Right forelimb (tissue), 1 donor: ENCODE data around the gene DCLRE1B.
"Not testable (repeated sequence)": the region's sequence is repeated elsewhere in the genome, so short reads cannot be mapped to it uniquely, and the experiment has no call there.

ENCODE experiments used
- DNase-seq: peaks from one replicate; pipeline ENCODE4 v3.0.0-alpha.2; 2018

The DCLRE1B gene

DNA sequence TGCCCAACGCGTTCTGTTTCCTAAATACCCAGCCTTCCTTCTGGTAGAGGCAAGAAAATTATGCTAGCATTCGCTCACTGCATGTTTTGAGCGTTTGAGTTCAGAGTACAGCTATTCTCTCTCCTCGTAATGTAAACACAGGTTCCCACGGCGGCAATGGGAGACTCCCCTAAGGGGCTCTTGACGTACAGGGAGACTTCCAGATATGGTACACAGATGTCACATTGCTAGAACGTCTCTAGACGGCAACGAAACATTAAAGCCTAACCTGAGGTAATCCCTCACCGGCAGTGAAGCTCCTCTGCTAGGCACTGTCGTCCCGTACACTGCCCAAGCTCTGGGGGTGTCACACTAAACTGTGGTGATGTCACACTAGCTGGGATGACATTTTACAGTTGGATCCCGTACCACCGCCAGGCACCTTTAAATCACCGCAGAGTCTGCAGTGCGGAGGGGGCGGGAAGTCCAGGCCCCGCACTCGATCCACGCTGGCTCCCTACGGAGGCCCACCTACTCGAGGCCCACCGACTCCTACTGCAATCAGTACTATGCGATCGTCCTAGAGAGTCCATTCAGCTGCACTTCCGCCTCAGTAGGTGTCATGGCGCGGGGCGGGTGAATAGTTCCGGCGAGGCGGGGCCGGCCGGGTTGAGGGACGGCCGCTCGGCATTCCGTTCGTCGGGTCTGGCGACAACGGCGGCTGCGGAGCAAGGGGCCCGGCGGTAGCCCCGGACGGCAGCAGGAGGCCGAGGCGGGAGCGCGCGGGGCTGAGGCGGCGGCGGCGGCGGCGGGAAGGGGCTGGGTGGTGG, 24.0 kb downstream of the DCLRE1B start, which contains the start of gene HIPK1:
Gene HIPK1, plus strand, starts transcription at position 384 of the 809 bp plus-strand sequence.
- DNase-seq: peak; percentile 97

DNA sequence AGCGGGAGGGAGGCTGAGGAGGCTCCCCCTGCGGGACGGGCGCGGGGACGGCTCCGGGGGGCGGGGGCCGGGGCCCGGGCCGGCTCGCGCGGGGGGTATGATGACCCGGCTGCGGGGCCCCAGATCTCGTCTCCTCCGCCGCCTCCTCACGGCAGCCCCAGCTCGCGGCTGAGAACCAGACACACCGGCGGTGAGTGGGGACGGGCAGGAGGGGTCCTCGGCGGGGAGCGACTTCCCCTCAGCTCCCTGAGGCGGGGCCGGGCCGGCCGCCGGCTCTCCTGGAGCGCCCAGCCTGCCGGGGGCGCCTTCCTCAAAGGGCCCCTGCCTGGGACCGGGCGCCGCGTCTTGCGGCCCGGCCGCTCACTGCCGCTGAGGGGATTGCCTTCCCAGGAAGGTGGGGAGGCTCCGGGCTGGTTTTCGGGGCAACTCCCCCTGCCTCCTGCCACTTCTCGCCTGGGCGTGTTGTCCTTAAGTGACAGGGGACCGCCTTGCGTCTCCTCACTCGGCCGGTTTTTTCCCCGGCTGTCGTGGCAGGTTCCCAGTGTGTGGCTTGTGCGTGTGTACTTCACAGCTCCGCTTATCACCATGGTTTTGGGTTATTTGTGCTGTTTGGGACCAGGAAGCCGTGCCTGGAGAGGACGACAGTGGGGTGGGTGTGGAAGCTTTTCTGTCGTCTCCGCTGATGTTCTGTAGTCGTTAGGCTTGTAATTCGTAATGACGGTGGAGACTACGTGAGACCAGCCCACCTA, 24.8 kb downstream of the DCLRE1B start:
- no peak for DNase-seq

DNA sequence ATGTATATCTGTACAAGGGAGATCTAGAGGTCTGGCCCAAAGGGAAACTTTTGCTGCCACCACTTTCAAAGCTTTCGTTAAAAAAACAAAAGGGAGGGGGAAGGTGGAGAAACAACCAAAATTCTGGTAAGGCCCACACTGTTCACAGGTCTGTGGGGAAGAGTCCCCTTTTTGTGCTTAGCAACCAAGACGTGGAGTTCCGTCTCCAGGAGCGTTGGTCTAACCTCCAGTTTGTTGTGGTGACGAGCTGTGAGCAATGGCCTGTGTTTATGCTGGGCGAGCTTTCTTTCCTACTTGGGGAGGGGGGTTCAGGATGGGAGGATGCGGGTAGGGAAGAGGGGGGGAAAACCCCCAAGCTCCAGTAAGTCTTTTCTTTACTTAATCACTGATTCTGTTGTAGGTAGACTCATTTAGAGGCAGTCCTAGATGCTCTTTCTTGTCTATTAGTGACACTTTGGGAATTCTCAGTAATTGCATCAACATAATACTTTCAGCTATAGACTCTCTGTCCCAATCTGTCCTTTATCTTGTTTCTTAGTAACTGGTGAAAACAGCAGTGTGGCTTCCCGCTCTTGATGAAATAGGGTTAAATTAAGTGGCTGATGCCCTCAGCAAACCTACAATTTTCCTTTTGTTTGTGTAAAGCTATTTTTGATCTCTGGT, 25.5 kb downstream of the DCLRE1B start:
- DNase-seq: peak; percentile 49

DNA sequence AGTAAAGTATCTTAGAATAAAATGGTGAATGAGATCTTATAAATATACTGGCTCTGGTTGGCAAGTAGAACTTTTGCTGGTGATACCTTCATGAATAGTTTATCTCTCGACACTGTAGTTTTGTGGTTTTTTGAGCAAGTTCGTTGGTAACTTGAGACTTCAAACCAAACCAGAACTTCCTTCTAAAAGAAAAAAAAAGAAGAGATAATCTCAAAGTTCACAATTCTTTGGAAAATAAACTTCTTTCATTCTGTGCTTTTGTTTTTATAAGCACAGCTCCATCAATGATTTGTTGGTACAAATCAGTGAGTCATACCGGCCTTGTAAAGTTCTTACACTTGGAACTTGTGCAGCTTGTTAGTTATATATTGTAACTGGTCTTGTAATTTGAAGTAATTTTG, 26.3 kb downstream of the DCLRE1B start:
- DNase-seq: no peak

DNA sequence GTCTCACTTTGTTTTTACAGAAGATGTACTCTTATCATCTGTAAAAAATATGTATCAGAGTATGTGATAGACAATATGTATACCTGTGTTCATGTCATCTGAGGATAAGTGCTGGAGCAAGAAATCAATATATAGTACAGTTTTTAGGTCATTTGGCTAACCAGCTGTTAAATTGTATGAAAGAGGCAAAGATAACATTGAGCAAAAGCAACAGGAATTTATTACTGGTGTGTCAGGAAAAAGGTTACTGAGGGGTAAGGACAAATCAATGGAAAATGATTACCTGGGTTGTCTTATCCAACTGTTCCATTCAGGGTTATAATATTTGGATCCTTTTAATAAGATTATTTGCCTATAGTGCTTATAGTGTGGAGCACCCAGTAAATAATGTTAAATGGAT, 28.9 kb downstream of the DCLRE1B start:
- no peak for DNase-seq

DNA sequence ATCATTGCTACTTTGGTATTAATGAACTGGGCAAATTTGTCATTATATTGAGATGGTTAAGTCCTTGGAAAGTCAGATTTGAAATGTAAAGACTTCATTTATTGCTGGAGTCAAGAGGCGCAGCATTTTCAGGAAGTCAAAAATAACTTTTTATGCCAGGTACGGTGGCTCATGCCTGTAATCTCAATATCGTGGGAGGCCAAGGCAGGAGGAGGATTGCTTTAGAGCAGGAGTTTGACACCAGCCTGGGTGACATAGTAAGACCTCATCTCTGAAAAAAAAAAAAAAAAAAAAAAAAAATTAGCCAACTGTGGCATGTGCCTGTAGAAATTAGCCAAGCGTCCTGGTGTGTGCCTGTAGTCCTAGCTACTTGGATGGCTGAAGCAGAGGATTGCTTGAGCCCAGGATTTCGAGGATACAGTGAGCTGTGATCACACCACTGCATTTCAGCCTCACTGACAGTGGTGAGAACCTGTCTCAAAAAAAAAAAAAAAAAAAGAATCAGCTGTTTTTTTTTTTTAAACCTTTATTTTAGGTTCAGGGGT, 29.5 kb downstream of the DCLRE1B start:
- no peak for DNase-seq

DNA sequence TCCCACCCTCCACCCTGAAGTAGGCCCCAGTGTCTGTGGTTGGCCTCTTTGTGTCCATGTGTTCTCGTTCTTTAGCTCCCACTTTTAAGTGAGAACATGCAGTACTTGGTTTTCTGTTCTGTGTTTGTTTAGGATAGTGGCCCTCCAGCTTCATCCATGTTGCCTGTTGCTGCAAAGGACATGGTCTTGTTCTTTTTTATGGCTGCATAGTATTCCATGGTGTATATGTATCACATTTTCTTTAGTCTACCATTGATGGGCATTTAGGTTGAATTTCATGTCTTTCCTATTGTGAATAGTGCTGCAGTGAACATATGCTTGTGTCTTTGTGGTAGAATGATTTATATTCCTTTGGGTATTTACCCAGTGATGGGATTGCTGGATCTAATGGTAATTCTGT, 30.1 kb downstream of the DCLRE1B start:
- DNase-seq: no peak

DNA sequence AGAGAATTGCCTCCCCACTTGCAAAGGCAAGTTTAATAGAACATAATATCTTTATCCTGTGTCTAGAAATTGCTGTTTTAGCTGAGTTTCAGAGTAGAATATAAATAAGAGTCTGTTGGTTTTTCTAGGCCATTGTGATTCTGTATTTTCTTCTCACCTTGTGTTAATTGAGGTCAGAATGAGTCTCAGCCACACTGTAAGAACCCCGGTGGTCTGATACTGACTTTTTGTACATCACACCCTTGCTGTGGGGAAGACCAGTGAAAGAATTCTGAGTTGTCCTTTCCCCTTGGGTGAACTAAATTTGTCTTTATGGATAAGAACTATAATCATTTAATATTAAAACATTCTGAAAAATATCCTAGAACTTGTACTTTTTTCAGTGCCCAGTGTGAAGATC, 30.8 kb downstream of the DCLRE1B start:
- no peak for DNase-seq

DNA sequence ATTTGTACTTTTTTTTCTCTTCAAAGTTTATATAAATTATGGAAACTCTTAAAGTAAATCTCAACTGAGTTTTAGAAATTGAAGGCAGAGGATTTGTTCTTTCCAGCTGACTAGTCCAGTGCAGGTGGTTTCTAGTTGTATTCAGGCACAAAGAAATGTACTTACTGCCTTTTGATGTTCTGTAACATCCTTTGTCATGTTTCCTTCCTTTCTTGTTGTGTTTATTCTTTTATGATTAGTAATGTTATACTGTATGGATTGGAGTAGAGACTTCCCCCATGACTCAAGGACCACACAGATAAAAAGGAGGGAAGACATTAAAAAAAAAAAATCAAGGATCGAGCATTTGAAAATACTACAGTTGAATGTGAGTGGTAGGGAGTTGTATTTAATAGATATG, 32.0 kb downstream of the DCLRE1B start:
- no peak for DNase-seq

DNA sequence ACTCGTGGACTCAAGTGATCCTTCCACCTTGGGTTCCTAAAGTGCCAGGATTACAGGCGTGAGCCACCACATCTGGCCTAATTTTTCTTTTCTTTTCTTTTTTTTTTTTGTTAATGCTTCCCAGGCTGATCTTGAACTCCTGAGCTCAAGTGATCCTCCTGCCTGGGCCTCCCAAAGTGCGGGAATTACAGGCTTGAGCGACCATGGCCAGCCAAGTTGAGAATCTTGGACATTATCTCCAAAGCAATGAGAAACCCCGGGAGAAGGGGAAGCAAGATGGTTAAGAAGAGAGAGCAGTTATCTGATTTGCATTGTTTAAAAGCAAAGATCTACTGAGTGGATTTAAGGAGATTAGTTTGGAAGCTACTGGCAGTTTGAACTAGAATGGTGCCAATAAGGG, 33.1 kb downstream of the DCLRE1B start:
- no peak for DNase-seq

DNA sequence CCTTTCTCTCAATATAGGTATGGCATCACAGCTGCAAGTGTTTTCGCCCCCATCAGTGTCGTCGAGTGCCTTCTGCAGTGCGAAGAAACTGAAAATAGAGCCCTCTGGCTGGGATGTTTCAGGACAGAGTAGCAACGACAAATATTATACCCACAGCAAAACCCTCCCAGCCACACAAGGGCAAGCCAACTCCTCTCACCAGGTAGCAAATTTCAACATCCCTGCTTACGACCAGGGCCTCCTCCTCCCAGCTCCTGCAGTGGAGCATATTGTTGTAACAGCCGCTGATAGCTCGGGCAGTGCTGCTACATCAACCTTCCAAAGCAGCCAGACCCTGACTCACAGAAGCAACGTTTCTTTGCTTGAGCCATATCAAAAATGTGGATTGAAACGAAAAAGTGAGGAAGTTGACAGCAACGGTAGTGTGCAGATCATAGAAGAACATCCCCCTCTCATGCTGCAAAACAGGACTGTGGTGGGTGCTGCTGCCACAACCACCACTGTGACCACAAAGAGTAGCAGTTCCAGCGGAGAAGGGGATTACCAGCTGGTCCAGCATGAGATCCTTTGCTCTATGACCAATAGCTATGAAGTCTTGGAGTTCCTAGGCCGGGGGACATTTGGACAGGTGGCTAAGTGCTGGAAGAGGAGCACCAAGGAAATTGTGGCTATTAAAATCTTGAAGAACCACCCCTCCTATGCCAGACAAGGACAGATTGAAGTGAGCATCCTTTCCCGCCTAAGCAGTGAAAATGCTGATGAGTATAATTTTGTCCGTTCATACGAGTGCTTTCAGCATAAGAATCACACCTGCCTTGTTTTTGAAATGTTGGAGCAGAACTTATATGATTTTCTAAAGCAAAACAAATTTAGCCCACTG, 35.5 kb downstream of the DCLRE1B start:
- no peak for DNase-seq

DNA sequence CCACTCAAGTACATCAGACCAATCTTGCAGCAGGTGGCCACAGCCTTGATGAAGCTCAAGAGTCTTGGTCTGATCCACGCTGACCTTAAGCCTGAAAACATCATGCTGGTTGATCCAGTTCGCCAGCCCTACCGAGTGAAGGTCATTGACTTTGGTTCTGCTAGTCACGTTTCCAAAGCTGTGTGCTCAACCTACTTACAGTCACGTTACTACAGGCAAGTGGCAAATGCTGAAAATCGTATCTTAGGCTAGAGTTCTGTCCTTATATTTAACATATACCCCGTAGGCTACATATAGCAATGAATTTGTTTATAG, 36.1 kb downstream of the DCLRE1B start:
- DNase-seq: no peak

DNA sequence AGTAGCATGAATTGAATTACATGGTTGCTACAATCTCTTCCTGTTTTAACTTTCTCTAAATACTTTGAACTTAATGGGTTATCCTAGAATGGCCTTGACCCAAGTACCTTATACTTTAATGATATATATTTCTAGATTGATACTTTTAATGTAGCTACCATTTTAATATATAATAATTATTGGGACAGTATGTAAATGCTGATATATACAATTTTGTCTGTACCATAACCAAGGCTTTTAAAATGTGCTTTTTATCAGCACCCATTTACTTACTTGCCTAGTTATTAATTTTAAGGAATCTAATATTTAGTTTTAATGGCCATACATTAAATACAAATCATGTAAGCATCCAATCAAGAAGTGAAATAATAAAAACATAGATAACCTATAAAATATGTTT, 37.4 kb downstream of the DCLRE1B start:
- DNase-seq: no peak

DNA sequence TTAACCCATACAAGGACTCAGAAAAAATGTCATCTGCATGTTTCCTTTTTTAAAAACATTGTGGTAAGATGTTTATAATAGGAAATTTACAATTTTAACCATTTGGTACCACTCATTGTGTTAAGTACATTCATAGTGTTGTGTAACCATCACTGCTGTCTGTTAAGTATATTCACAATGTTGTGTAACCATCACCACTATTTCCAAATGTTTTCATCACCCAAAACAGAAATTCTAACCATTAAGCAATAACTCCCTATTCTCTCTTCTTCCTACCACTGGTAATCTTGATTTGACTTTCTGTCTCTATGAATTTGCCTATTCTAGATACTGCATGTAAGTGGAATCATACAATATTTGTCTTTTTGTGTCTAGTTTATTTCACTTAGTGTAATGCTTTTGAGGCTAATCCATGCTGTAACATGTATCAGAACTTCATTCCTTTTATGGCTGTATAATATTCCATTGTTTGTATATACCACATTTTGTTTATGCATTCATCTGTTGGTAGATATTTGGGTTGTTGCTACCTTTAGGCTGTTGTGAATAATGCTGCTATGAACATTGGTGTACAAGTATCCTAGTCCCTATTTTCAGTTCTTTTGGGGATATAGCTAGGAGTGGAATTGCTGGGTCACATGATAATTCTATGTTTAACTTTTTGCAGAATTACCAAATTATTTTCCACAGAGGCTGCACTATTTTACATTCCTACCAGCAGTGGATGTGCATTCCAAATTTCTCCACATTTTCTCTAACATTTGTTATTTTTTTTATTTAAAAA, 38.1 kb downstream of the DCLRE1B start:
- no peak for DNase-seq

DNA sequence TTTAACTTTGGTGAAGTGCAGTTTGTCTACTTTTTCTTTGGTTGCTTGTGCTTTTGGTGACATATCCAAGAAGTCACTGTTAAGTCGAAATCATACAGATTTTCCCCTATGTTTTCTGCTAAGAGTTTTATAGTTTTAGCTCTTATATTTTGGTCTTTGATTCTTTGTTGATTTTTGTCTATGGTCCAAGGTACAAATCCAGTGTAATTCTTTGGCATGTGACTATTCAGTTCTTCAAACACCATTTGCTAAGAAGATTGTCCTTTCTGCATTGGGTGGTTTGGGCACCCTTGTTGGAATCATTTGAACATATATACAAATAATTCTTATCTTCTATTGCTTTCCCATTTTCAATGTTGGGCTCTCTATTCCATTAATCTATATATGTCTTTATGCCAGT, 40.2 kb downstream of the DCLRE1B start:
- no peak for DNase-seq

DNA sequence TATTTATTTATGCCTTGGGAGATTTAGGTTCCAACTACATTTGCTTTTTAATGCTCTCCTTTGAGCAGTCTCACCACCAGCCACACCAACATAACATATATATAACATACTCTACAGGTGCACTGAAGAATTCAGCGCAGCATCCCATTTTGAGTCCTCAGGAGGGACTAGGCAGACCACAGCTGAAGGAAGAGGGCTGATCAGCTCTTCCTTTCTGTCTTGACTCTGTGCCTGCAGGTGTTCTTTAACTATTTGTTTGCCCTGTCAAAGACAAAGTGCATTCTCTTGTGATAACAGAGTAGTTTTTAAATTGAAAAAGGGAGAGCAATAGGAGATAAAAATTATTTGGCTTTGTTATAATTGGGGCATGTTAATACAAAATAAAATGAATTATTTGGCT, 41.0 kb downstream of the DCLRE1B start:
- DNase-seq: no peak

DNA sequence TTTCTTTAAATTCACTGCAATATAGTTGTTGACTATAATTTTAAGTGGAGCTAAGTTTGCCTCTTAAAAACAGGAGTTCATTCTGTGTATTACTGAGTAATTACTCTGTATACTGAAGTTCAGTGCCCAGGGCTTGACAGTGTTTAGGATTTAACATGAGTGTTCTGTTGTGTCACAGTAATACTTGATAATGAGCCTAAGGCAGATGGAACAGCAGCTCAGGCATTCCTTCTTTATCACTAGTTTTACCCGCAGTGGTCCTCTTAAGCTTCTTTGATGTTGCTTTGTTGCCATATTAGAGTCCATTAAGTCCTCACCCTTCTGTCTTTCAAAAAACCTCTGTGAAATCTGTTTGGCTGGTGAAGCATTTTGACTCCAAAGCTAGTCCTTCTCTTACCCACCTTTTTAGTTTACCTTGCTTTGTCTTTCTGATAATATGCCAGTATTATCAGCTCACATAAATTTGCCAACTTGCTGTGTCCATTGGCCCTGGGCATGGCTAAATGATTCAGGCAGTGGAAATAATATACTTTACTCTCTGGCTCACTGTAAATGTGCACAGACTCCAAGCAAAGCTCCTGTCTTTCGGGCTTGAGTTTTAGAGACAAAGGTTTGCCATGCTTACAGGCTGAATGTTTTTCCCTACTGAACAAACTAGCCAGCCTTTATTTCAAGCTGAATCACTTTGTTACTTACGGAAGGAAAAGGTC, 41.7 kb downstream of the DCLRE1B start:
- DNase-seq: no peak

DNA sequence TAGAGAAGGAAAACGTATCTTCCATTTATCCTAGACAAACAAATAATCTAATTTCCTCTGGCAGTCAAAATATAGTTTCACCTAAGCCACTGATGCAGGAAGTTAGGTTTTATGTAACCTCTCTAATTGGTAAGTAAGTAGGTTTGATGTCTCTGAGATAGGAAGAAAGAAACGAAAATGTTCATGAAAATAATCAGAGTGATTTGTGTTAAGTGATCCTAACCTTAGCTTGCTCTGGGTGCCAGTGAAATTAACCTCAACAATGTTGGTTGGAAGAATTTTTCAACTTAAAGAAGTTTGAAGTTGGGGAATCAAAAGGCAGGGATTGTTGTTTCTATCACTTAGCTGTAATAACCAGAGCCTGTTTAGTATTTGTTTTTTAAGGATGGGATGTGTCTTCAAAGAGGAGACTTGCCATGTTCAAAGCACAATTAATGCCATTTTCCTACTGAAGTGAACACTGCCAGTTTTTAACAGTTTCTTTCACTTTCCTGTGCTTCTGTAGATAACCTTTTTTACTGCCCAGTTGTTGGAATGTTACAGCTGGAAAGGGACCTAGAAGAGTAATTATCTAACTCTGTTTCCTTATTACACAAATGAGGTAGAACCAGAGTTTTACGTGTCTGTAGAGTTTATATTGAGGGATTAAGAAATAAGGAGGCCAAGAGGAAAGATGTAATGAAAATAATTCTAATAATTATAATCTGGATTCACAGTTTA, 42.4 kb downstream of the DCLRE1B start:
- DNase-seq: no peak

DNA sequence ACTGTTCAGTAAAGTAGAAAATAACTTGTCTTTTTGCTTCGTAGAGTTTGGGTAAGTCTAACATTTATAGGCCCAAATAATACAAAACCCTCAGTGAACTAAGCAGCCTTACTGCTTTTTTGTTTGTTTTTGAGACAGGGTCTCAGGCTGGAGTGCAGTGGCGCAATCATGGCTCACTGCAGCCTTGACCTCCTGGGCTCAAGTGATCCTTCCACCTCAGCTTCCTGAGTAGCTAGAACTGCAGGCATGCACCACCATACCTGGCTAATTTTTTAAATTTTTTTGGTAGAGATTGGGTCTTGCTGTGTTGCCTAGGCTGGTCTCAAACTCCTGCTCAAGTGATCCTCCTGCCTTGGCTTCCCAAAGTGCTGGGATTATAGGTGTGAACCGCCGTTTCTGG, 43.0 kb downstream of the DCLRE1B start:
- not testable (repeated sequence) for DNase-seq

DNA sequence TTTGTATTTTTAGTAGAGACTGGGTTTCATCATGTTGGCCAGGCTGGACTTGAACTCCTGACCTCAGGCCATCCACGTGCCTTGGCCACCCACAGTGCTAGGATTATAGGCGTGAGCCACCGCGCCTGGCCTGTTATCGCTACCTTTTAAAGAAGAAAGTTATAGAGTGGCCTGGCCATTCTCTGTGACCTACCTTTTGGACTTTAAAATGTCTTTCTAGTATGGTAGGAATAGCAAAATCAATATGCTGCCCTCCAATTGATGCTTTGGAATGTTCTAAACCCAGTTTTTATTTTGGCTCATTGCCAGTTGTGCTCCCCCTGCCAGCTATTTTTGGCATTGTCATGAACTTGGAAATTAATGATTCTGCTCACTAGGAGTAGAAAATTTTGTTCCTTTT, 43.9 kb downstream of the DCLRE1B start:
- no peak for DNase-seq
